NCI-H526 treated with DMSO at 0.1 percent for 48 hours (cell line): ENCODE data around the gene DNMBP.
A peak's percentile ranks its signal among the peaks of the same experiment; 100 is the strongest.
"Not testable (repeated sequence)": the region's sequence is repeated elsewhere in the genome, so short reads cannot be mapped to it uniquely, and the experiment has no call there.

Experiments
- DNase-seq: peaks from one replicate; lab custom pipeline; 2025; lab: John Stamatoyannopoulos, UW

The DNMBP gene

GRCh38 chr10:99869581-99870122 is 140.1 kb downstream of the DNMBP start:
- no peak for DNase-seq

DNA sequence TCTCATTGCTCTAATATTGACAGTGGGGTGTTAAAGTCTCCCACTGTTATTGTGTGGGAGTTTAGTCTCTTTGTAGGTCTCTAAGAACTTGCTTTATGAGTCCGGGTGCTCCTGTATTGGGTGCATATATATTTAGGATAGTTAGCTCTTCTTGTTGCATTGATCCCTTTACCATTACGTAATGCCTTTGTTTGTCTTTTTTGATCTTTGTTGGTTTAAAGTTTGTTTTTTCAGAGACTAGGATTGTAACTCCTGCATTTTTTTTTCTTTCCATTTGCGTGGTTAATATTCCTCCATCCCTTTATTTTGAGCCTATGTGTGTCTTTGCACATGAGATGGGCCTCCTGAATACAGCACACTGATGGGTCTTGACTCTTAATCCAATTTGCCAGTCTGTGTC is 142.5 kb downstream of the DNMBP start:
- not testable (repeated sequence) for DNase-seq

- DNase-seq: not testable (repeated sequence)
Observed at GRCh38 chr10:99863535-99864240, 146.1 kb downstream of the DNMBP start.

DNA sequence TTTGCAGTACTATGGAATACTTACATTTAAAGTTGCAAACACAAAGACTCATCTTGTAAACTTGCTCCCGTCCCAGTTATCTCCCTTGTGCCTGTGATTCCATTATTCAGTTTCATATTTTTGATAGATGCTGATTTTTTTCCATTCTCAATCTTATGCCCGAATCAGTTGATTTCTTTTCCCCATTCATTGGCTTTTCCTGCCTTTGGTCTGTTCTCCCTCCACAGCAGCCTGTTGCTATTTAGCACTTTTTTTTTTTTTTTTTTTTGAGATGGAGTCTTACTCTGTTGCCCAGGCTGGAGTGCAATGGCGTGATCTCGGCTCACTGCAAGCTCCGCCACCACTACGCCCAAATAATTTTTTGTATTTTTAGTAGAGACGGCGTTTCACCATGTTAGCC is 149.3 kb downstream of the DNMBP start:
- DNase-seq: no peak

DNA sequence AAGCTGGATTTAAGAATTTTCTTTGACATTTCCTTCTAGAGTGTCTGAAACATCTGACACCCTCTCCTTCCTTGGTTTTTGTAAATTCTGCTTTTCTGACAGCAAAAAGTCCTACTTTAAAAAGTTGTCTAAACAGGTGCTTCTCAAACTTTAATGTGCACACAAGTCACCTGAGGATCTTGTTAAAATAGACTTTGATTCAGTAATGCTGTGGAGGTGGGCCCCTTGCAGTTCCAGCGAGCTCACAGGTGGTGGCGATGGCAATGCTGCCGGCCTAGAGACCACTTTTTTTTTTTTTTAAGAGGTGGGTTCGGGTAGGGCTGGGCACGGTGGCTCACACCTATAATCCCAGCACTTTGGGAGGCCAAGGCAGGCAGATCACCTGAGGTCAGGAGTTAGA is 150.2 kb downstream of the DNMBP start:
- DNase-seq: peak; percentile 1

GRCh38 chr10:99858849-99859248 is 150.9 kb downstream of the DNMBP start:
- no peak for DNase-seq

- DNase-seq: no peak
Observed at GRCh38 chr10:99855479-99856071, 154.2 kb downstream of the DNMBP start.

GRCh38 chr10:99854860-99855259 is 154.9 kb downstream of the DNMBP start:
- DNase-seq: peak; percentile 33

DNA sequence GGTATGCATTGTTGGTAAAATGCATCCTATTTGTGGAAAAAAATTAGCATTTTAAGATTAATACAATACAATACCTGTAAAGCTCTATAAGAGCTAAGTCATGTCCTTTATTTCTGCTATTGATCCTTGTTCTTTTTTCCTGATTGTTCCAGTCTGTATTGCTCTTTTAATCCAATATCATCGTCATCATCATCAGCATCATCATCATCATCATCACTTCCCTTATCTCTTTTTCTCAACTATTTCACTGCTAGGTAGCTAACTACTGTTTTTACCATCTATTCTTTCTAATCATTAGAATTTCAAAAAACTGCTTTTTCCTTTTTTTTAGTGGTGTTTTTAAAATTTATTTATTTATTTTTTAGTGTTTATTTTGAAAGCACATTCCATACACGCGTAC is 156.1 kb downstream of the DNMBP start:
- no peak for DNase-seq

DNA sequence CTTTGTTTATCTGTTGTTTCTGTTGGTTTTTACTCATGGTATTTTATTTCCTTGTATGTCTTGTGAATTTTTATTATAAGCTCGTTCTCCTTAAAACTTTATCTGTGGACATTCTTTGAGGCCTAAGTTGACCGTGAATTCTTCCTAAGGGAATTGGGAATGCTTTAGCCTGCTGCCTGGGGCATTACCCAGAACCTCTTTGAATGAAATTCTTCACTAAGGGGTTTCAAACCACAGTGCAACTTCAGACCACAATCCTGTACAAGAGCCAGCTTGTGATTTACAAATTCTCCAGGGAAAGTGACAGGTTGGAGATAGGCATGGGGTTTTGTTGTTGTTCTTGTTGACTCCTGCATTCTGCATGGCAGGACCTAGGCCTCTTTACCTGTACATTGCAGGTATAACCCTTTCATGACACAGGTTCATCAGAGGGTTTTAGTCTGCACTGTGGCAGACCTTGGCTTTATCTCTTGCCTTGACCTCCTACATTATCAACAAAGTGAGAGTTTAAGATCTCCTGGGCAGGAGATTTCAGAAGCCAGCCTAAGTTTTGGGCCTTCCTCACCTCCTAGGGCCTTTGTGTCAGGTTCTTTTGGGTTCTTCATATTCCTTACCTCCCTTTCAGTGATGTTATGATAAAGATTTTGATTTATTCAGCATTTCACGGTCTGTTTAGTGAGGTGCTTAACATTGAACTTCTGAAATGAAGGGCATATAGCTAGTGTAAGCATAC is 157.1 kb downstream of the DNMBP start:
- DNase-seq: no peak

GRCh38 chr10:99851825-99852224 is 157.9 kb downstream of the DNMBP start:
- DNase-seq: no peak

DNA sequence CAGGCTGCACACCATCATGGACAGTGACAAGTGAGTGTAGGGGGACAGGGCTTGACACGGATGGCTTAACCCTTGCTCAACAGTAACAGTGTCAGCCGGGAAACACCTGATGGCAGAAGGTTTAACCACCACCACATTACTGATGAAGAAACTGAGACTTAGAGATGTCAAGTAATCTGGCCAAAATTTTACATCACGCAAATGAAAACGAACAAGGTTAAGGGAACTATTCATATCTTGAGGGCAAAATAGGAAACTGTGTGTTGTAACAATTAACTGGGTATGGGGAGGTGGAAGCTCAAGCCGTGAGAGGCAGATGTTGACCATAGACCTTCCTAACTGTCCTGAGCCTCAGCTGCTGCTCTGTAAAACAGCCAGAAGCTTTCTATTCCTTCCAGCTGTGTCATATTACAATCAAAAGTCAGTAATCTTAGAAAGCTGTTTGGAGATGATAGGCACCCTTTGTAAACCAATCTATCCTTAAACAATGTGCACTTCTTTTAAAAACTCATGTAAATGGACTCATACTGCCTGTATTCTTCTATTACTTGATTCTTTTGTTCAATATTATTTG is 158.9 kb downstream of the DNMBP start:
- no peak for DNase-seq

DNA sequence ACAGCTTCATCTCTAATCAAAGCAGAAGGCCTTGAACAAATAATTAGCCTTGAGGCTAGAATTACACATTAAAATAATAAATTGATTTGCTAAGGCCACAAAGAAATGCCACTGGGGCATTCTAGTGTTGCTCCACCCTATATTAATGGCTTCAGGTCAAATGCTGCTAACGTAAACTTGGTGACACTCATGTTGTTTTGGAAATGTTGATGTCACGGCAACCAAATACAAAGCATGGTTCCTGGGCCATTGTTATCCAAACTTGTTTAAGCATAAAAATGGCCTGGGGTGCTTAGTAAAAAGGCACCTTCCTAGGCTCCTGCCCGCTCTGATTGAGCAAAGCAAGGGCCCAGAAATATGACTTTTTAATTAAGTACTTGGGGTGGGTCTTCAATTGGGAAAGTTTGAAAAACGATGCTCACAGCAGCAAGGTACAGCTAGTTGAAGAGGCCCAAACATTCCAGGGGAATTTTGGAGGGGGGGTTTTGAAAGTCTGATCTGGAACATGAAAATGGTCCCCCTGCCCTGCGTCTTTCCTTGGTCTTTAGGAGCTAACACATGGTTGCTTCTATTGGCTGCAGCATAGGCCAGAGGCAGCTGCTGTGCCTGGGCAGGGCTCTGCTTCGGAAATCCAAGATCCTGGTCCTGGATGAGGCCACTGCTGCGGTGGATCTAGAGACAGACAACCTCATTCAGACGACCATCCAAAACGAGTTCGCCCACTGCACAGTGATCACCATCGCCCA is 159.6 kb downstream of the DNMBP start:
- DNase-seq: no peak

- no peak for DNase-seq
Observed at GRCh38 chr10:99849536-99849935, 160.2 kb downstream of the DNMBP start.

DNA sequence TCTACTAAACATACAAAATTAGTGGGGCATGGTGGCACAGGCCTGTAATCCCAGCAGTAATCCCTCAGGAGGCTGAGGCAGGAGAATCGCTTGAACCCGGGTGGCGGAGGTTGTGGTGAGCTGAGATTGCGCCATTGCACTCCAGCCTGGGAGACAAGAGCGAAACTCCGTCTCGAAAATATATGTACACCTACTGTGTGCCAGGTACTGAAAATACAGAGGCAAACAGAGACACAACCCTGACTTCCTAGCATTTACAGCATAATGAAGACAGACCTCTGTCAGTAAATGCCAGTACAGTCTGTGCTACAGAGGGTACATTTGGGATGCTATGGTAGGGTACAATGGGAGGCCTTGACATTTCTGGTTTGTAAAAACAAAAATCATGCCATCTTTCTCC is 160.7 kb downstream of the DNMBP start:
- DNase-seq: no peak

DNA sequence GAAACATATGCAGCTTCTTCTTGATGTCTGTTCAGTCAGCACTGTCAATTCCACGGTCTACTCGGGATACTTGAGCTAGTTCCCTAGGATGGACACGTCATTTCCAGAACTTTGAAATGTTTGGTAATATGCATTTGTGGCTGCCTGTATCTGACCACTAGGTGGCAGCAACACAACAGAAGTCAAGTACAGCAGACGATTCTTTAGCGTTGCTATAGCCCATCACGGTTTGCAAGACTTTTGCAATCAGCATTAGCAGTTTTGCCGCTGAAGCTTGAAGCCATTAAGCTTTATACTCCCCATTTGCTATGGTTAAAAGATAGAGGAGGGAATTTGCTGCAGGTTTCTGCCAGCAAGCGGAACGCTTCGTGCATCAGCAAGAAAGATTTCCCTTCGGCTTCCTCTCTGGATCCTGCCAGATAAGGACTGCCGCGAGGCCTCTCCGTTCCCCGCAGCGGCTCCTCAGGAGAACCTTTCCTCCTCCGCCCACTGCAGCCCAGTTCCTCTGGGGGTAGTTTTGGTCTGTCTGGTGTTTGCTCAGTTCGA is 163.8 kb downstream of the DNMBP start:
- peak; percentile 46 for DNase-seq

DNA sequence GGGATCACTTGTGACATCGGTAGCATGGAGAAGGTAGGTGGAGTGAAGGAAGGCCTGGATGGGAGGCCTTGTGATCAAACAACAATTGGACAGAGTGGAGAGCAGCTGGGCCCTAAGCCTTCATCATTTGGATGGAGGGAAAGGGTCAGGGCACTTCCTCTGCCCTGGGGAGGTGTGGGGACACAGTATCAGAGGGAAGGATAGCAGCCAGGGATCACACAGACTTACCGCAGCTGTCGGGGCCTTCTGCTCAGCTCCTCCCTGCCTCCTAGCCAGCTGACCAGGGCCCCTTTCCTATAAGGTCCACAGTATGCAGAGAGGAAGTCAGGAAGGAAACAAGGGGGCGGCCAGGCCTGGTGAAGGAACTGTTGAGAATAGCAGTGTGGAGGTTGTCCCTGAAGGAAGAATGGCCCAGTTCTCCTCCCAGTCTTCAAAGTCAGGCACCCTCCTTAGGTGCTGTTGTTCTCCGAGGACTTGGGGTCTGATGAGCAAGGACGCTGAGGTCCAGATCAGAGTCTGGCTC is 165.3 kb downstream of the DNMBP start:
- DNase-seq: no peak

GRCh38 chr10:99843310-99843709 is 166.4 kb downstream of the DNMBP start:
- DNase-seq: no peak

- DNase-seq: no peak
Observed at GRCh38 chr10:99841746-99842145, 168.0 kb downstream of the DNMBP start.

DNA sequence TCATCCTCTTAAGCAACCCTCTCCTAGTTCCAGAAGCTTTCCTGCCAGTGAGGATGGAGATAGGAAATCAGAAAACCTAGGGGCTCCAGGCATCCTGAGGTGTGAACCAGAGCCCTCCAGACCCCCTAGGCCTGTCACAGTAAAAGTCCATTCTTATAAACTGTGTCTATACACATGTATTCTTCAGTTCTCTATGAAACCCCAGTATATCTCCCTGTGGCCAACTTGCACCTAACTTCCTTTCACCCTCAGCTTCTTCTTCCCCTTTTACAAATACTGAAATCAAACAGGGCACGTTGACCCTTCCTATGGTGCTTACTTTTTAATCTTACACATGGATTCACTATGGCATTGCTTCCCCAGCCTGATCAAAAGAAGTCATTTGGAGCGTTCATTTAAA is 168.9 kb downstream of the DNMBP start:
- DNase-seq: not testable (repeated sequence)

GRCh38 chr10:99836711-99837110 is 173.0 kb downstream of the DNMBP start:
- DNase-seq: no peak
